ENCODE data around the gene RNF44. TPM values are rescaled to one million over a fixed set of nuclear protein-coding genes. Genes with fewer than 3 reads are reported as not detected.

The RNF44 gene
- total and polyA plus RNA-seq, 3 experiments from 2014 or later, result 4.3 to 56.8 (median 54.6) TPM

DNA sequence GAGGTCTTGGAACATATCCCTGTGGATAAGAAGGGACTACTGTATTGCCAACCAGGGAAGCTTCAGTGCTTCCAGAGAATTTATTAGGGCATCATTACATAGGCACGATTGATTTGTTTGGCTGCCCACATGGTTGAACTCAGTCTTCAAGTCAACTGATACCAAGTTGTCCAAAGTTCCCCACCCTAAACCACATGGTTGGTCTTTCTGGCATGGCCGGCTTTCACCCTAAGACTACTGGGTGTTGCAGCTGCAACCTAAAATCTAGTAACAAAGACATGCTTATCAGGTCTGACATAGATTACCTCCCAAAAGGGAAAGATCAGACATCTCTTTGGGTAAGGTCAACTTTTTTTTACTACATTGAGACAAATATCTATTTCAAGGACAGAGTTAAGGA lies 52.0 kb downstream of the RNF44 start:
- Histone ChIP-seq H3K27me3 (ENCODE audit: insufficient read depth, low read length, poor library complexity, severe bottlenecking) (no peaks in the 10 kb centered on the region), H3K4me1 (ENCODE audit: insufficient read depth, low read length) (peaks cover 18% of the 10 kb centered on the region), H3K27ac (ENCODE audit: low read depth, low read length) (no peak overlapping the region), H3K36me3 (ENCODE audit: insufficient read depth, low read length) (peaks cover 5% of the 10 kb centered on the region), H3K9me3 (ENCODE audit: low read length) (no peaks in the 10 kb centered on the region), H3K4me3 (ENCODE audit: low read length) (no peak overlapping the region)
- Mint-ChIP-seq H3K9me3 (no peaks in the 10 kb centered on the region), H3K27me3 (no peaks in the 10 kb centered on the region), H3K4me1 (peaks cover 35 to 62% (median 56%) of the 10 kb centered on the region in 3 donors), H3K36me3 (peaks cover 4 to 68% (median 22%) of the 10 kb centered on the region in 3 donors), H3K27ac (peak overlapping the region in 3 of 8 donors; percentile 20 to 44 (median 39)), H3K4me3 (no peak overlapping the region)
- POLR2A ChIA-PET, result no interaction called here
- no peak for DNase-seq
- CTCF ChIA-PET, result no interaction called here

- H3K27ac ChIP-seq (ENCODE audit: low read depth, low read length), result no peak overlapping the region
- POLR2A ChIA-PET, result no interaction called here
- no peaks in the 10 kb centered on the region for H3K27me3 Mint-ChIP-seq
- H3K27me3 ChIP-seq (ENCODE audit: insufficient read depth, low read length, poor library complexity, severe bottlenecking), result no peaks in the 10 kb centered on the region
- peaks cover 20 to 51% (median 37%) of the 10 kb centered on the region in 3 donors for H3K4me1 Mint-ChIP-seq
- H3K36me3 ChIP-seq (ENCODE audit: insufficient read depth, low read length), result no peaks in the 10 kb centered on the region
- no peak overlapping the region for H3K4me3 ChIP-seq (ENCODE audit: low read length)
- no peaks in the 10 kb centered on the region for H3K4me1 ChIP-seq (ENCODE audit: insufficient read depth, low read length)
- no peak overlapping the region for H3K4me3 Mint-ChIP-seq
- H3K9me3 ChIP-seq (ENCODE audit: low read length), result no peaks in the 10 kb centered on the region
- H3K36me3 Mint-ChIP-seq, result peaks cover 0 to 61% (median 20%) of the 10 kb centered on the region in 3 donors
- no peak for DNase-seq
- peak overlapping the region in 1 of 8 donors; percentile 29 for H3K27ac Mint-ChIP-seq
- no peaks in the 10 kb centered on the region for H3K9me3 Mint-ChIP-seq
- CTCF ChIA-PET, result interaction anchor here (1.1 to 1.3 kb wide), 2 partner anchors 54 to 56 kb away, joined by 3 to 4 read pairs; partner anchors contain the start of gene RNF44
These were observed 55.5 kb downstream of the RNF44 start for GRCh38 chr5:176481711-176482110.

Other genes with a start within 250 kb of the RNF44 start
- gene KIAA1191, start 175.6 kb downstream of the RNF44 start, total RNA-seq, result 10 to 100 TPM; 35.6 to 37.0 TPM
- gene KIAA1191, start 175.6 kb downstream of the RNF44 start, polyA plus RNA-seq, result 63.6 TPM
- 10 to 100 TPM; 12.9 to 14.0 TPM for gene ARL10, start 171.9 kb downstream of the RNF44 start, total RNA-seq
- gene ARL10, start 171.9 kb downstream of the RNF44 start, polyA plus RNA-seq, result 2.1 TPM
- gene NOP16, start 148.8 kb downstream of the RNF44 start, total RNA-seq, result 100 to 1,000 TPM; 157 to 160 TPM
- 33.5 TPM for gene NOP16, start 148.8 kb downstream of the RNF44 start, polyA plus RNA-seq
- 100 to 1,000 TPM in 1 of 2 experiments, 10 to 100 TPM in 1; 98.3 to 101 TPM for gene HIGD2A, start 148.7 kb downstream of the RNF44 start, total RNA-seq
- gene HIGD2A, start 148.7 kb downstream of the RNF44 start, polyA plus RNA-seq, result 221 TPM
- gene CLTB, start 120.9 kb downstream of the RNF44 start, total RNA-seq, result 10 to 100 TPM; 62.0 to 66.4 TPM
- gene CLTB, start 120.9 kb downstream of the RNF44 start, polyA plus RNA-seq, result 96.3 TPM
- gene FAF2, start 89.0 kb downstream of the RNF44 start, total RNA-seq, result 10 to 100 TPM; 45.1 to 45.2 TPM
- gene FAF2, start 89.0 kb downstream of the RNF44 start, polyA plus RNA-seq, result 13.5 TPM
- gene CDHR2, start 11.9 kb upstream of the RNF44 start, total RNA-seq, result 1 to 10 TPM in 1 of 2 experiments, under 1 TPM in 1; 0.49 to 1.1 TPM
- not detected for gene CDHR2, start 11.9 kb upstream of the RNF44 start, polyA plus RNA-seq
- 1 to 10 TPM; 2.3 to 2.7 TPM for gene GPRIN1, start 72.8 kb upstream of the RNF44 start, total RNA-seq
- gene GPRIN1, start 72.8 kb upstream of the RNF44 start, polyA plus RNA-seq, result 0.43 TPM
- gene SNCB, start 93.1 kb upstream of the RNF44 start, total RNA-seq, result not detected
- gene SNCB, start 93.1 kb upstream of the RNF44 start, polyA plus RNA-seq, result not detected
- not detected for gene EIF4E1B, start 93.3 kb upstream of the RNF44 start, total RNA-seq
- not detected for gene EIF4E1B, start 93.3 kb upstream of the RNF44 start, polyA plus RNA-seq
- 10 to 100 TPM; 37.4 to 38.8 TPM for gene TSPAN17, start 110.1 kb upstream of the RNF44 start, total RNA-seq
- gene TSPAN17, start 110.1 kb upstream of the RNF44 start, polyA plus RNA-seq, result 26.2 TPM